HCT116 (cell line): ENCODE measurements around the gene PADI3. TPM values are rescaled to one million over a fixed set of nuclear protein-coding genes. Genes with fewer than 3 reads are reported as not detected.

Experiments
- ATAC-seq: fragments of 200-7000 bp; cut with Tn5 transposase; 2 replicates; pipeline ENCODE4 v1.9.1; 2020; ENCODE audit warnings: mild to moderate bottlenecking, moderate library complexity
- BruUV-seq: library from RNA; stranded (reverse); fragments of 400-500 nt; replicated peaks from 2 replicates; lab custom pipeline; 2021; lab: Mats Ljungman, UMichigan
- CTCF ChIA-PET: fragments of 300-600 bp; sonication (Branson Sonifier 250); formaldehyde crosslinking; loops from one replicate; lab custom pipeline; 2021; ENCODE audit warnings: antibody characterized with exemption; lab: Charles Lee
- POLR2A ChIA-PET: fragments of 300-600, 350-600 bp; sonication (Branson Sonifier 250); formaldehyde crosslinking; loops from one replicate; lab custom pipeline; 2021; ENCODE audit warnings: antibody characterized with exemption; lab: Charles Lee
- RAD21 ChIA-PET, 2 experiments: fragments of 300-600 bp; sonication (Branson Sonifier 250); formaldehyde crosslinking; loops; one replicate each; lab custom pipeline; 2023; ENCODE audit warnings: low total read pairs in 2 of 2; ENCODE audit not compliant: uncharacterized antibody in 2 of 2, unreplicated experiment in 2 of 2, low non-redundant PET in 1 of 2; lab: Charles Lee
- DNase-seq: peaks from one replicate; pipeline ENCODE4 v3.0.0-alpha.2; 2010; ENCODE audit warnings: low read depth, low spot score
- H2AFZ ChIP-seq: fragments of 200-600 bp; shearing (Covaris generic), sonication (generic); 2 replicates; pipeline ENCODE4 v1.6.1; 2017; ENCODE audit warnings: low read depth, mixed run types, mixed read lengths, antibody characterized with exemption, low read length; ENCODE audit not compliant: poor library complexity, severe bottlenecking
- H3K27ac ChIP-seq: 2 replicates; pipeline ENCODE4 v1.5.1; 2012; ENCODE audit warnings: low read depth, low read length
- H3K27me3 ChIP-seq: fragments of 200-600 bp; sonication (generic); 2 replicates; pipeline ENCODE4 v1.6.1; 2016; ENCODE audit warnings: mixed run types, low read length, mixed read lengths; ENCODE audit not compliant: insufficient read depth
- H3K36me3 ChIP-seq, 2 experiments: fragments of 200-500 bp in 1 of 2; fragments of 200-600 bp in 1 of 2; sonication (Bioruptor generic) in 1 of 2; sonication (generic) in 1 of 2; 2 replicates each; pipeline versions ENCODE4 v1.5.1 to v1.6.1; 2014 to 2016; ENCODE audit warnings: low read length in 2 of 2, inconsistent platforms in 1 of 2, mixed read lengths in 1 of 2, mixed run types in 1 of 2; ENCODE audit not compliant: insufficient read depth in 2 of 2, control insufficient read depth in 1 of 2
- H3K4me1 ChIP-seq, 2 experiments: fragments of 200-600 bp in 1 of 2; sonication (generic) in 1 of 2; 2 replicates each; pipeline versions ENCODE4 v1.5.1 to v1.6.1; 2012 to 2017; ENCODE audit warnings: low read length in 2 of 2, inconsistent platforms in 1 of 2, mild to moderate bottlenecking in 1 of 2, mixed read lengths in 1 of 2, mixed run types in 1 of 2, moderate library complexity in 1 of 2; ENCODE audit not compliant: insufficient read depth in 2 of 2, control insufficient read depth in 1 of 2
- H3K4me2 ChIP-seq: fragments of 200-600 bp; sonication (generic); 2 replicates; pipeline ENCODE4 v1.6.1; 2017; ENCODE audit warnings: mixed run types, low read length, mixed read lengths
- H3K4me3 ChIP-seq, 2 experiments: fragments of 200-600 bp in 1 of 2; sonication (generic) in 1 of 2; replicated peaks in 1 of 2; 2 replicates each; pipeline ENCODE4 v1.5.1; 2011 to 2016; ENCODE audit warnings: low read length in 2 of 2, control low read depth in 1 of 2, low read depth in 1 of 2, mild to moderate bottlenecking in 1 of 2, mixed read lengths in 1 of 2, mixed run types in 1 of 2
- H3K79me2 ChIP-seq: fragments of 200-600 bp; sonication (generic); 2 replicates; pipeline ENCODE4 v1.6.1; 2017; ENCODE audit warnings: mild to moderate bottlenecking, mixed run types, low read length, moderate library complexity, mixed read lengths; ENCODE audit not compliant: insufficient read depth
- H3K9ac ChIP-seq: fragments of 200-600 bp; sonication (generic); 2 replicates; pipeline ENCODE4 v1.6.1; 2016; ENCODE audit warnings: low read length, mixed read lengths
- H3K9me2 ChIP-seq: fragments of 200-600 bp; sonication (generic), shearing (Covaris generic); 2 replicates; pipeline ENCODE4 v1.6.1; 2017; ENCODE audit warnings: mixed run types, mild to moderate bottlenecking, moderate library complexity; ENCODE audit not compliant: insufficient read depth
- H3K9me3 ChIP-seq, 2 experiments: fragments of 200-500 bp in 1 of 2; fragments of 200-600 bp in 1 of 2; sonication (Bioruptor generic) in 1 of 2; sonication (generic) in 1 of 2; 2 replicates each; pipeline ENCODE4 v1.6.1; 2014 to 2017; ENCODE audit warnings: low read length in 2 of 2, mixed read lengths in 2 of 2, inconsistent platforms in 1 of 2, low read depth in 1 of 2, mild to moderate bottlenecking in 1 of 2, mixed run types in 1 of 2, moderate library complexity in 1 of 2; ENCODE audit not compliant: control insufficient read depth in 1 of 2, insufficient read depth in 1 of 2
- H4K20me1 ChIP-seq: fragments of 200-600 bp; sonication (generic), shearing (Covaris generic); 2 replicates; pipeline ENCODE4 v1.6.1; 2017; ENCODE audit warnings: mixed run types, mild to moderate bottlenecking, moderate library complexity; ENCODE audit not compliant: insufficient read depth
- CEBPB ChIP-seq: IDR thresholded peaks from 2 replicates; pipeline ENCODE4 v1.6.1; 2012; ENCODE audit warnings: low read depth
- ELF1 ChIP-seq: IDR thresholded peaks from 2 replicates; pipeline ENCODE4 v1.6.1; 2012; ENCODE audit warnings: low read depth, borderline replicate concordance
- EZH2phosphoT487 ChIP-seq: fragments of 200-600 bp; IDR thresholded peaks from 2 replicates; pipeline ENCODE4 v1.6.1; 2018; ENCODE audit warnings: antibody characterized with exemption, borderline replicate concordance
- FOSL1 ChIP-seq: IDR thresholded peaks from 2 replicates; pipeline ENCODE4 v1.6.1; 2012; ENCODE audit warnings: low read depth
- JUND ChIP-seq: IDR thresholded peaks from 2 replicates; pipeline ENCODE4 v1.6.1; 2012
- RAD21 ChIP-seq: IDR thresholded peaks from 2 replicates; pipeline ENCODE4 v1.6.1; 2012; ENCODE audit warnings: low read depth, mild to moderate bottlenecking
- SP1 ChIP-seq: IDR thresholded peaks from 2 replicates; pipeline ENCODE4 v1.6.1; 2012; ENCODE audit warnings: low read depth
- SRF ChIP-seq: IDR thresholded peaks from 2 replicates; pipeline ENCODE4 v1.6.1; 2012; ENCODE audit warnings: low read depth
- TCF7L2 ChIP-seq: IDR thresholded peaks from 2 replicates; pipeline ENCODE4 v1.7.0; 2011; ENCODE audit warnings: borderline replicate concordance, inconsistent platforms; ENCODE audit not compliant: insufficient read depth, insufficient read length; ENCODE audit errors: extremely low read depth
- YY1 ChIP-seq: IDR thresholded peaks from 2 replicates; pipeline ENCODE4 v1.6.1; 2011; ENCODE audit warnings: low read length, low read depth, moderate library complexity, mild to moderate bottlenecking; ENCODE audit not compliant: insufficient replicate concordance; ENCODE audit errors: extremely low read depth
- ZFX ChIP-seq: fragments of 450-650 bp; IDR thresholded peaks from 2 replicates; pipeline ENCODE4 v1.6.1; 2017
- ZNF274 ChIP-seq: fragments of 200-500 bp; sonication (Bioruptor generic); IDR thresholded peaks from 2 replicates; pipeline ENCODE4 v1.6.1; 2014; ENCODE audit warnings: mild to moderate bottlenecking, low read depth, low read length, inconsistent platforms
- intact Hi-C: fragments of 100-400 bp; cut with micrococcal nuclease; formaldehyde crosslinking; loops from 2 replicates; pipeline ENCODE4 v1.10.0; 2022
- total RNA-seq: library from RNA; stranded (reverse); gene quantifications from one replicate; pipeline ENCODE4 v1.2.1, GENCODE V29; 2021; ENCODE audit not compliant: unreplicated experiment
- TF ChIP-seq, protein P1 (sequence below): IDR thresholded peaks from 2 replicates; pipeline ENCODE4 v1.6.1; 2012
- TF ChIP-seq, protein P2 (sequence below), 3 experiments: fragments of 200-600 bp in 1 of 3; sonication (generic) in 1 of 3; IDR thresholded peaks in 2 of 3; conservative IDR thresholded peaks in 1 of 3; 2 replicates each; pipeline ENCODE4 v1.5.1; 2012 to 2017; ENCODE audit warnings: low read depth in 2 of 3, low read length in 2 of 3, antibody characterized with exemption in 1 of 3, borderline replicate concordance in 1 of 3, control low read depth in 1 of 3, mild to moderate bottlenecking in 1 of 3, mixed read lengths in 1 of 3, mixed run types in 1 of 3, moderate library complexity in 1 of 3; ENCODE audit not compliant: insufficient read depth in 1 of 3
- TF ChIP-seq, protein P3 (sequence below): IDR thresholded peaks from 2 replicates; pipeline ENCODE4 v1.6.1; 2011; ENCODE audit warnings: mild to moderate bottlenecking, low read length, moderate library complexity; ENCODE audit not compliant: insufficient replicate concordance; ENCODE audit errors: extremely low read depth

PADI3 gene
- total RNA-seq, 1 experiment from 2014 or later: 0.93 TPM

DNA sequence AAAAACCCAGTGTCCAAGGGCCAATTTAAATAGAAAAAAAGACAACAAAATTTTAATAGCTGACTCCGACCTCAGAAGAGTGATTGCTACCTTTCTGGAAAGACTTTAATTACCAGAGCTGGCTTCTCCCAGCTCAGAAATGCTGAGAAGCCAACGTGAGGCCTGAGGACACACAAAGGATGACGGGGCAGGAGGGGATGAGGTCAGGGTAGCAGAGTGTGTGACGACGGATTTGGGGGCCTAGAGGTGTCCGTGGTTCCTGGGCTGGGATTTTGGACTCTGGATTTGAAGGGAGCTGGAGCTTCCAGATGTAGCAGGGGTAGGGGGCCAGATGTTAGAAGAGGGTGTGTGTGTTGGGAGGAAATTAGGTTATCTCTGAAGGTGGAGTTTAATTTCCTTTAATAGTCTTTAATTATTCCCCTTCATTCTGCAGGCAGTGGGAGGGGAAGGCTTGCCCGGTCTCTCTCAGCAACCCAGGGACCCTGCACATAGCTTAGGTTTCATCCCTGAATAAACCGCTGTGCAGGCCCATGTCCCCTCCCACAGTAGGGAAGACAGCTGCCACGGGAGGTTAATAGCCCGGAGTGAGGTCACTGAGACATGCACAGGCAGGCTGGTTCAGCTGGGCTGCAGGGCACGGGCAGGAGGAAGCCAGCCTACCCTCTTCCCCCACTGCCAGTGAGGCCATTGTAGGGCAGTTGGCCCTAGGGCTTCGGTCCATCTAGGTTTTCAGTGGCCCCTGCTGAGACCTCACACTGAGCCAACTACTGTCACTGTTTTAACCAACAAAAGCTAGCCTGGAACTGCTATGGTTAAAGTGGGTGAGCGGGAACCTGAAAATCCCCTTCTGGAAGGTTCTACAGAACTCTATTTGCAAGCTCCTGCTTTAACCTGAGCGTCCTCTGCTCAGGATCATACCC lies 3.8 kb upstream of the PADI3 start (continued):
- TF ChIP-seq YY1 (no peak), FOSL1 (no peak), CEBPB (no peak), EZH2phosphoT487 (no peak), ZFX (no peak)

DNA sequence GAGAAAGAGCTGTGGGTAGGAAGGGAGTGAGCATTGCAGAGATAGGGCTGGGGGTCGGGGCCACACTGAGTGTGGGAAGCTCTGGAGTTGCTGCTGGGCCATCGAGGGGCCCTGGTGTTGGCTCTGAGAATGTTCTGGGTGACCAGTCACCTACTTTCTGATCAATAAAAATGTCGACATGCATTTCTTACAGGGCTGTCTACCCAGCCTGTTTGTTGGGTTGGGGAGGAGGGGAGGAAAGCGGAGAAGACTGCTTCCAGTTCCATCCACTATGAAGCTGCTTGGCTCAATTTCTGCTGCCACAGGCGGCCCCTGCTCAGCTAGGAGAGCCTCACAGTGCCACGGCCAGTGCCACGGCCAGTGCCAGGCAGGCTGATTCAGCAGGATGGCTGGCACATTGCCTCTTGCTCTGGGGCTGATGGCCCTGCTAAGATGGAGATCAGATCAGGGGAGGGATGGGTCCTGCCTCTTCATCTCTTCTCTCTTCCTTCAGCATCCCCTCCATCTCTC lies 3.0 kb upstream of the PADI3 start:
- H3K27ac ChIP-seq: no peak overlapping the region
- ChIA-PET RAD21 (interaction anchor here in 1 of 2 experiments (1.0 kb wide), 1 partner anchor 11 kb away, joined by 3 read pairs; no protein-coding TSS in a partner anchor), CTCF (interaction anchor here (1.6 to 3.6 kb wide), 2 partner anchors 9 to 120 kb away, joined by 3 to 14 read pairs; no protein-coding TSS in a partner anchor), POLR2A (interaction anchor here (0.9 kb wide), 1 partner anchor 11 kb away, joined by 3 read pairs; no protein-coding TSS in a partner anchor)
- H3K9ac ChIP-seq: no peak overlapping the region
- H3K36me3 ChIP-seq: no peaks in the 10 kb centered on the region
- DNase-seq (no peak), ATAC-seq (no peak)
- peaks cover 17 to 45% of the 10 kb centered on the region in 2 experiments for H3K4me1 ChIP-seq
- no peaks in the 10 kb centered on the region for H4K20me1 ChIP-seq
- intact Hi-C loops: no loop called here
- H3K9me3 ChIP-seq: no peaks in the 10 kb centered on the region
- no peaks in the 10 kb centered on the region for H3K79me2 ChIP-seq
- no peaks in the 10 kb centered on the region for H3K9me2 ChIP-seq
- H2AFZ ChIP-seq: no peak overlapping the region
- H3K27me3 ChIP-seq: no peaks in the 10 kb centered on the region
- BruUV-seq: no TSS peak
- no peak overlapping the region for H3K4me2 ChIP-seq
- no peak overlapping the region for H3K4me3 ChIP-seq
- TF ChIP-seq YY1 (no peak), SRF (no peak), EZH2phosphoT487 (no peak), ELF1 (no peak), TCF7L2 (no peak), ZNF274 (no peak), JUND (no peak), FOSL1 (no peak), RAD21 (no peak), SP1 (no peak)
- TF ChIP-seq, protein P1, sequence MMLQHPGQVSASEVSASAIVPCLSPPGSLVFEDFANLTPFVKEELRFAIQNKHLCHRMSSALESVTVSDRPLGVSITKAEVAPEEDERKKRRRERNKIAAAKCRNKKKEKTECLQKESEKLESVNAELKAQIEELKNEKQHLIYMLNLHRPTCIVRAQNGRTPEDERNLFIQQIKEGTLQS: no peak
- TF ChIP-seq, protein P2, sequence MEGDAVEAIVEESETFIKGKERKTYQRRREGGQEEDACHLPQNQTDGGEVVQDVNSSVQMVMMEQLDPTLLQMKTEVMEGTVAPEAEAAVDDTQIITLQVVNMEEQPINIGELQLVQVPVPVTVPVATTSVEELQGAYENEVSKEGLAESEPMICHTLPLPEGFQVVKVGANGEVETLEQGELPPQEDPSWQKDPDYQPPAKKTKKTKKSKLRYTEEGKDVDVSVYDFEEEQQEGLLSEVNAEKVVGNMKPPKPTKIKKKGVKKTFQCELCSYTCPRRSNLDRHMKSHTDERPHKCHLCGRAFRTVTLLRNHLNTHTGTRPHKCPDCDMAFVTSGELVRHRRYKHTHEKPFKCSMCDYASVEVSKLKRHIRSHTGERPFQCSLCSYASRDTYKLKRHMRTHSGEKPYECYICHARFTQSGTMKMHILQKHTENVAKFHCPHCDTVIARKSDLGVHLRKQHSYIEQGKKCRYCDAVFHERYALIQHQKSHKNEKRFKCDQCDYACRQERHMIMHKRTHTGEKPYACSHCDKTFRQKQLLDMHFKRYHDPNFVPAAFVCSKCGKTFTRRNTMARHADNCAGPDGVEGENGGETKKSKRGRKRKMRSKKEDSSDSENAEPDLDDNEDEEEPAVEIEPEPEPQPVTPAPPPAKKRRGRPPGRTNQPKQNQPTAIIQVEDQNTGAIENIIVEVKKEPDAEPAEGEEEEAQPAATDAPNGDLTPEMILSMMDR (IDR thresholded peaks at IDR 0.05 in 2 of 3, conservative IDR thresholded peaks at IDR 0.05 in 1 of 3; ENCODE audit: borderline replicate concordance in 1 of 3, insufficient read depth in 1 of 3, low read depth in 2 of 3, low read length in 2 of 3): no peak
- TF ChIP-seq, protein P3, sequence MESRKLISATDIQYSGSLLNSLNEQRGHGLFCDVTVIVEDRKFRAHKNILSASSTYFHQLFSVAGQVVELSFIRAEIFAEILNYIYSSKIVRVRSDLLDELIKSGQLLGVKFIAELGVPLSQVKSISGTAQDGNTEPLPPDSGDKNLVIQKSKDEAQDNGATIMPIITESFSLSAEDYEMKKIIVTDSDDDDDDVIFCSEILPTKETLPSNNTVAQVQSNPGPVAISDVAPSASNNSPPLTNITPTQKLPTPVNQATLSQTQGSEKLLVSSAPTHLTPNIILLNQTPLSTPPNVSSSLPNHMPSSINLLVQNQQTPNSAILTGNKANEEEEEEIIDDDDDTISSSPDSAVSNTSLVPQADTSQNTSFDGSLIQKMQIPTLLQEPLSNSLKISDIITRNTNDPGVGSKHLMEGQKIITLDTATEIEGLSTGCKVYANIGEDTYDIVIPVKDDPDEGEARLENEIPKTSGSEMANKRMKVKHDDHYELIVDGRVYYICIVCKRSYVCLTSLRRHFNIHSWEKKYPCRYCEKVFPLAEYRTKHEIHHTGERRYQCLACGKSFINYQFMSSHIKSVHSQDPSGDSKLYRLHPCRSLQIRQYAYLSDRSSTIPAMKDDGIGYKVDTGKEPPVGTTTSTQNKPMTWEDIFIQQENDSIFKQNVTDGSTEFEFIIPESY: no peak
